Right lobe of liver (tissue), 6 donors: ENCODE data around the gene TPST2. TPM values are rescaled to one million over a fixed set of nuclear protein-coding genes. Genes with fewer than 3 reads are reported as not detected.

ENCODE experiments used
- ATAC-seq, 4 donors: fragments of 200-7000 bp; cut with Tn5 transposase; one replicate each; pipeline ENCODE4 v1.9.1; 2020; ENCODE audit warnings: mild to moderate bottlenecking in 4 of 4, moderate library complexity in 4 of 4
- DNase-seq, 3 donors: peaks; one replicate each; pipeline ENCODE4 v3.0.0-alpha.2; 2020
- H3K27ac ChIP-seq, 3 donors: fragments of 200-600 bp; one replicate each; pipeline ENCODE4 v1.8.0; 2022
- H3K27me3 ChIP-seq, 2 donors: fragments of 200-600 bp; one replicate each; pipeline ENCODE4 v1.8.0; 2022
- H3K36me3 ChIP-seq, 4 donors: fragments of 200-600 bp; sonication (generic) in 1 of 4; one replicate each; pipeline versions ENCODE4 v1.5.1 to v1.8.0; 2017 to 2022; ENCODE audit warnings: control low read depth in 1 of 4
- H3K4me1 ChIP-seq, 4 donors: fragments of 200-600 bp; sonication (generic) in 1 of 4; one replicate each; pipeline versions ENCODE4 v1.5.1 to v1.8.0; 2017 to 2022; ENCODE audit warnings: control low read depth in 1 of 4
- H3K4me3 ChIP-seq, 3 donors: fragments of 200-600 bp; one replicate each; pipeline ENCODE4 v1.8.0; 2022
- H3K9me3 ChIP-seq, 4 donors: fragments of 200-600 bp; sonication (generic) in 1 of 4; one replicate each; pipeline versions ENCODE4 v1.5.1 to v1.8.0; 2017 to 2022; ENCODE audit warnings: control low read depth in 1 of 4
- CTCF ChIP-seq, 4 donors: fragments of 200-600 bp in 3 of 4; fragments of 450-650 bp in 1 of 4; IDR thresholded peaks; one replicate each; pipeline versions ENCODE4 v1.5.1 to v1.8.0; 2016 to 2022; ENCODE audit warnings: antibody characterized with exemption in 4 of 4, mild to moderate bottlenecking in 2 of 4
- POLR2A ChIP-seq: fragments of 450-650 bp; IDR thresholded peaks from one replicate; pipeline ENCODE4 v1.6.1; 2017; ENCODE audit warnings: antibody characterized with exemption, mild to moderate bottlenecking
- WGBS: methylation state at CpG from one replicate; pipeline ENCODE4 v1.1.6; 2018; ENCODE audit warnings: low coverage, low lambda C conversion rate; ENCODE audit not compliant: insufficient coverage; ENCODE audit errors: missing lambda C conversion rate; 5-methylcytosine and 5-hydroxymethylcytosine counted together
- intact Hi-C, 2 donors: fragments of 100-400 bp; cut with DNase I; formaldehyde crosslinking; loops; one replicate each; pipeline versions ENCODE4 v1.11.2 to v1.14.1; 2022
- total RNA-seq, 6 experiments: library from RNA; depleted of rRNA in 2 of 6; stranded (reverse); fragments of >200 nt in 2 of 6; fragmentation: NEBNext Ultra II Directional in 3 of 6; extraction: Animal tissue kit (Norgen Biotek cat#: 25700) in 3 of 6; gene quantifications; one replicate each; pipeline versions ENCODE4 v1.1.0 to v1.2.4, GENCODE V29; 2016 to 2023
- donor health status: DM: no; HTN: yes; CAD: no.
- donor health status: DM: no; HTN: no; CAD: no.
- donor health status: DM: no; HTN: no; CAD: no.
- donor health status: DM: no; HTN: yes; CAD: no.
- donor health status: DM: no; HTN: yes; CAD: no.

The TPST2 gene
- total RNA-seq, 6 experiments from 2014 or later, result 53.2 to 117 (median 66.9) TPM

GRCh38 chr22:26586556-26587325 lies 3.2 kb downstream of the TPST2 start:
- DNase-seq, result no peak
- Histone ChIP-seq H3K27me3 (no peaks in the 10 kb centered on the region), H3K36me3 (peaks cover 0 to 11% (median 6%) of the 10 kb centered on the region in 4 donors), H3K27ac (peak overlapping the region in 1 of 3 donors; percentile 17), H3K4me1 (peaks cover 0 to 48% (median 16%) of the 10 kb centered on the region in 4 donors), H3K4me3 (no peak overlapping the region), H3K9me3 (no peaks in the 10 kb centered on the region)
- intact Hi-C loops, result no loop called here
- ATAC-seq, result peak in 2 of 4 donors; percentile 13 to 29
- no peak for TF ChIP-seq POLR2A
- TF ChIP-seq CTCF (IDR thresholded peaks at IDR 0.05), result no peak
- WGBS, result 28% methylated on average over 7 of the region's 11 CpGs

GRCh38 chr22:26585104-26585790 lies 4.7 kb downstream of the TPST2 start:
- TF ChIP-seq CTCF (IDR thresholded peaks at IDR 0.05) (peak in 1 of 4 donors; percentile 36), POLR2A (no peak)
- H3K27me3 ChIP-seq, result no peaks in the 10 kb centered on the region
- peaks cover 0 to 15% (median 8%) of the 10 kb centered on the region in 4 donors for H3K36me3 ChIP-seq
- H3K27ac ChIP-seq, result no peak overlapping the region
- H3K4me3 ChIP-seq, result no peak overlapping the region
- intact Hi-C loops, result no loop called here
- 14% methylated on average over 5 of the region's 11 CpGs for WGBS
- ATAC-seq, result peak; percentile 15 to 31 (median 28)
- H3K9me3 ChIP-seq, result no peaks in the 10 kb centered on the region
- peak; percentile 75 to 85 (median 85) for DNase-seq
- peaks cover 0 to 42% (median 16%) of the 10 kb centered on the region in 4 donors for H3K4me1 ChIP-seq

GRCh38 chr22:26584010-26584409 lies 5.9 kb downstream of the TPST2 start:
- ATAC-seq, result no peak
- no peak for TF ChIP-seq CTCF (IDR thresholded peaks at IDR 0.05)
- TF ChIP-seq POLR2A, result no peak
- Histone ChIP-seq H3K27ac (no peak overlapping the region), H3K27me3 (no peaks in the 10 kb centered on the region), H3K36me3 (peaks cover 0 to 15% (median 8%) of the 10 kb centered on the region in 4 donors), H3K9me3 (no peaks in the 10 kb centered on the region), H3K4me1 (peaks cover 0 to 41% (median 16%) of the 10 kb centered on the region in 4 donors), H3K4me3 (no peak overlapping the region)
- no peak for DNase-seq
- WGBS, result 58% methylated on average over 4 of the region's 4 CpGs
- intact Hi-C loops, result no loop called here

GRCh38 chr22:26581633-26582168 lies 8.2 kb downstream of the TPST2 start:
- no peak for ATAC-seq

More at GRCh38 chr22:26581633-26582168, 8.2 kb downstream of the TPST2 start:
- TF ChIP-seq POLR2A, result no peak
- TF ChIP-seq CTCF (IDR thresholded peaks at IDR 0.05), result no peak
- DNase-seq, result no peak
- Histone ChIP-seq H3K9me3 (no peaks in the 10 kb centered on the region), H3K27ac (no peak overlapping the region), H3K4me3 (no peak overlapping the region), H3K36me3 (peaks cover 0 to 15% (median 8%) of the 10 kb centered on the region in 4 donors), H3K27me3 (no peaks in the 10 kb centered on the region), H3K4me1 (peaks cover 0 to 24% (median 11%) of the 10 kb centered on the region in 4 donors)
- WGBS, result 63% methylated on average over 8 of the region's 8 CpGs
- intact Hi-C loops, result no loop called here
